CD4-positive, alpha-beta memory T cell (primary cell): Measurements from ENCODE around the gene GABRB2. TPM values are rescaled to one million over a fixed set of nuclear protein-coding genes. Genes with fewer than 3 reads are reported as not detected.
"Not testable (repeated sequence)": the region's sequence is repeated elsewhere in the genome, so short reads cannot be mapped to it uniquely, and the experiment has no call there.

ENCODE experiments used
- CTCF ChIA-PET: fragments of 350-600 bp; sonication (Branson Sonifier 250); formaldehyde crosslinking; loops from one replicate; lab custom pipeline; 2021; ENCODE audit warnings: inconsistent platforms; ENCODE audit not compliant: partially characterized antibody; lab: Charles Lee
- POLR2A ChIA-PET: fragments of 350-600 bp; sonication (Branson Sonifier 250); formaldehyde crosslinking; loops from one replicate; lab custom pipeline; 2021; ENCODE audit not compliant: partially characterized antibody; lab: Charles Lee
- DNase-seq, 5 donors: peaks; one replicate each; pipeline versions ENCODE4 v3.0.0 to v3.0.0-alpha.2; 2020 to 2022; ENCODE audit warnings: mixed read lengths in 1 of 5
- H3K27ac ChIP-seq: one replicate; pipeline ENCODE4 v1.7.0; 2013; ENCODE audit warnings: low read depth, low read length
- H3K27me3 ChIP-seq: 2 replicates; pipeline ENCODE4 v1.7.0; 2013; ENCODE audit warnings: mild to moderate bottlenecking, low read length, moderate library complexity; ENCODE audit not compliant: insufficient read depth
- H3K36me3 ChIP-seq: 2 replicates; pipeline ENCODE4 v1.7.0; 2013; ENCODE audit warnings: mild to moderate bottlenecking, low read length, moderate library complexity; ENCODE audit not compliant: insufficient read depth
- H3K4me1 ChIP-seq: 2 replicates; pipeline ENCODE4 v1.7.0; 2013; ENCODE audit warnings: mild to moderate bottlenecking, low read length, moderate library complexity; ENCODE audit not compliant: insufficient read depth
- H3K4me3 ChIP-seq, 2 donors: one replicate each; pipeline ENCODE4 v1.7.0; 2013; ENCODE audit warnings: low read length in 2 of 2, mild to moderate bottlenecking in 1 of 2
- H3K9me3 ChIP-seq, 2 donors: one replicate each; pipeline ENCODE4 v1.7.0; 2013; ENCODE audit warnings: low read length in 2 of 2, control low read depth in 1 of 2; ENCODE audit not compliant: control insufficient read depth in 1 of 2
- H3K27ac Mint-ChIP-seq, 7 donors: one replicate each; pipeline ENCODE4 v1.8.0; 2020 to 2021; ENCODE audit warnings: mixed read lengths in 7 of 7, mild to moderate bottlenecking in 6 of 7, inconsistent platforms in 3 of 7, moderate library complexity in 3 of 7
- H3K27me3 Mint-ChIP-seq, 2 donors: one replicate each; pipeline ENCODE4 v1.8.0; 2020 to 2021; ENCODE audit warnings: mixed read lengths in 2 of 2
- H3K36me3 Mint-ChIP-seq, 2 donors: one replicate each; pipeline ENCODE4 v1.8.0; 2020 to 2021; ENCODE audit warnings: mixed read lengths in 2 of 2, inconsistent platforms in 1 of 2, mild to moderate bottlenecking in 1 of 2
- H3K4me1 Mint-ChIP-seq, 4 donors: one replicate each; pipeline ENCODE4 v1.8.0; 2020 to 2021; ENCODE audit warnings: mixed read lengths in 4 of 4, mild to moderate bottlenecking in 1 of 4
- H3K4me3 Mint-ChIP-seq, 8 donors: one replicate each; pipeline ENCODE4 v1.8.0; 2020 to 2021; ENCODE audit warnings: mixed read lengths in 8 of 8, mild to moderate bottlenecking in 7 of 8, moderate library complexity in 6 of 8, inconsistent platforms in 3 of 8
- H3K9me3 Mint-ChIP-seq, 8 donors: one replicate each; pipeline ENCODE4 v1.8.0; 2020 to 2021; ENCODE audit warnings: mixed read lengths in 8 of 8, mild to moderate bottlenecking in 5 of 8, inconsistent platforms in 3 of 8, moderate library complexity in 1 of 8
- intact Hi-C: fragments of 100-400 bp; cut with micrococcal nuclease; formaldehyde crosslinking; loops from one replicate; pipeline ENCODE4 v1.15.1; 2023
- polyA plus RNA-seq, 2 donors: library from polyadenylated mRNA; unstranded; fragments of 300-500 nt; fragmentation: Illumina TruSeq; gene quantifications; one replicate each; pipeline ENCODE4 v1.2.3, GENCODE V29; 2021
- total RNA-seq, 2 experiments: library from RNA; stranded (reverse); gene quantifications; one replicate each; pipeline ENCODE4 v1.2.3, GENCODE V29; 2021

Gene GABRB2
- total and polyA plus RNA-seq, 4 experiments from 2014 or later = not detected

DNA sequence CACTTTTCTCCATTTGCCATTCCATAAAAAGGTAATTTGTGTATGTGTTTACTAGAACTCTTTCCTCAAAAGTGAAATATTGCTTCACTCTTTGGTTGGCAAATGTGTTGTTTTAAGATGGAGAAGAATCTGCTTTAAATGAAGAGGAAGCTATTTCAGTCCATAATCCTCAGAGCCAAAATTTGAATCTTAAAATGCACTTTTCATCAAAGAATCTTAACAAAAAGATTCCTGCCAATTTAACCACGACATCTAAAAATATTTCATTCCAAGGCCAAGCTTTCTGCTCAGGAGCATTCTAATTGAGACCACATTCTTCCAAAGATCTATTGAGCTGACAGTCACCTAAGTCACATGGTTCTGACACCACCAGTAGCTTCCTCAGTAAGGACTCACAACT, 7.5 kb downstream of the GABRB2 start:
- H3K4me1 ChIP-seq = no peaks in the 10 kb centered on the region

DNA sequence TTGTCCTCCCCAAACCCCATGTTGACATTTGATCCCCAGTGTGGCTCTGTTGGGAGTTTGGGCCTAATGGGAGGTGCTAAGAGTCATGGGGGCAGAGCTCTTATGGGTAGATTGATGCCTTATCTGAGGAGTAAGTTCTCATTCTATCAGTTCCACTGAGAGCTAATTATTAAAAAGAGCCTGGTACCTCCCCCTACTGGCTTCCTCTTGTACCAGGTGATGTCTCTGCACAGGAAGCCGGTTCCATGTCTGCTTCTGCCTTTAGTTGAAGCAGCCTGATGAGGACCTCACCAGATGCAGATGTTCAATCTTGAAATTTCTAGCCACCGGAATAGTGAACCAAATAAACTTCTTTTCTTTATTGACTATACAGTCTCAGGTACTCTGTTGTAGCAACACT, 10.8 kb downstream of the GABRB2 start:
- Histone ChIP-seq H3K36me3 (no peaks in the 10 kb centered on the region), H3K27me3 (no peaks in the 10 kb centered on the region), H3K4me1 (no peaks in the 10 kb centered on the region), H3K27ac (no peak overlapping the region), H3K4me3 (no peak overlapping the region), H3K9me3 (no peaks in the 10 kb centered on the region)
- ChIA-PET CTCF (interaction anchor here (1.7 kb wide), 1 partner anchor 9 kb away, joined by 6 read pairs; no protein-coding TSS in a partner anchor), POLR2A (no interaction called here)
- H3K27ac Mint-ChIP-seq = no peak overlapping the region
- peaks cover 0 to 9% (median 5%) of the 10 kb centered on the region in 8 donors for H3K9me3 Mint-ChIP-seq
- no peak for DNase-seq
- intact Hi-C loops = no loop called here
- H3K4me1 Mint-ChIP-seq = no peaks in the 10 kb centered on the region
- peaks cover 0 to 1% of the 10 kb centered on the region in 2 donors for H3K27me3 Mint-ChIP-seq
- H3K36me3 Mint-ChIP-seq = no peaks in the 10 kb centered on the region
- no peak overlapping the region for H3K4me3 Mint-ChIP-seq

More for the DNA sequence above, 7.5 kb downstream of the GABRB2 start:
- Histone ChIP-seq H3K9me3 (no peaks in the 10 kb centered on the region), H3K27ac (no peak overlapping the region), H3K4me3 (no peak overlapping the region), H3K27me3 (no peaks in the 10 kb centered on the region), H3K36me3 (no peaks in the 10 kb centered on the region)
- H3K27me3 Mint-ChIP-seq = peaks cover 5 to 7% of the 10 kb centered on the region in 2 donors
- POLR2A ChIA-PET = no interaction called here
- intact Hi-C loops = no loop called here
- H3K4me3 Mint-ChIP-seq = no peak overlapping the region
- H3K4me1 Mint-ChIP-seq = no peaks in the 10 kb centered on the region
- H3K27ac Mint-ChIP-seq = no peak overlapping the region
- CTCF ChIA-PET = no interaction called here
- DNase-seq = no peak
- H3K36me3 Mint-ChIP-seq = no peaks in the 10 kb centered on the region
- peaks cover 0 to 12% (median 7%) of the 10 kb centered on the region in 8 donors for H3K9me3 Mint-ChIP-seq

DNA sequence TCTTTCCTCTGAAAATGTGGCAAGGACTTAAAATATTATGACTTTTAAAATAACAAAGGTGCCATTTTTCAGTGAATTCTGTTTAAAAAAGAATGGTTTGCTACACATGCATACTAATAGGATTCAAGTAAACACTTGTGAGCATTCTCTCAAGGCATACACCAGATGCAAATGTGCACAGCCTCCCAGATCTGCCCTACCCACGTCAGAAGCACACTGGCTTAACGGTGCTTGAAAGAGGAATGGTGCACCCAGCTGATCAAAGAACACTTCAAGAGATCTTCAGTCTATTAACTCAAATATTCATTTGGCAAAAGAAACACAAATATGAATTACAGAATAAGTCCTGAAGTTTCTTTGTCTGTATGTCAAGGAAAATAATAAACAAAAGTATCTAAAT, 15.8 kb downstream of the GABRB2 start:
- no peaks in the 10 kb centered on the region for H3K4me1 Mint-ChIP-seq
- intact Hi-C loops = no loop called here

DNA sequence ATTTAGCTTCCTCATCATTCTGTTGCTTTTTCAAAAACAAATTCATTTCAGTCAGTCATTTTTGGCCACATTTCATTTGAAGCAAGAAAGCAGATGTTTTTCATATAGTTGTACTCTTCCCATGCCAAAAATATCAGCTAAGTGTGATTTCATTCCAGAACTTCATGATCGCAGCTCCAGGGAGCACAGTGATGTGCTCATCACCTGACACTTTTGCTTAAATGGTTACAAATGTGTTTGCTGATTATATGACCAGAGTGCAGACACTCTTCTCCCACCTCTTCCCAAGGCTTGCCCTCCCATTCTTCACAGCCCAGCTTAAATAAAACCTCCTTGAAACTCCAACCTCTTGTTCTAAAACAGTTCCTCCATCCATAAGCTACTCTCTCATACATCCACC, 32.6 kb downstream of the GABRB2 start:
- Histone ChIP-seq H3K4me1 (no peaks in the 10 kb centered on the region), H3K4me3 (no peak overlapping the region), H3K9me3 (no peaks in the 10 kb centered on the region), H3K27ac (no peak overlapping the region), H3K27me3 (no peaks in the 10 kb centered on the region), H3K36me3 (no peaks in the 10 kb centered on the region)
- no peaks in the 10 kb centered on the region for H3K36me3 Mint-ChIP-seq
- H3K9me3 Mint-ChIP-seq = peaks cover 2 to 12% (median 5%) of the 10 kb centered on the region in 8 donors
- no peaks in the 10 kb centered on the region for H3K27me3 Mint-ChIP-seq
- POLR2A ChIA-PET = no interaction called here
- no peak overlapping the region for H3K4me3 Mint-ChIP-seq
- CTCF ChIA-PET = no interaction called here
- no peak for DNase-seq
- no peak overlapping the region for H3K27ac Mint-ChIP-seq
- no peaks in the 10 kb centered on the region for H3K4me1 Mint-ChIP-seq
- intact Hi-C loops = no loop called here

More for the DNA sequence above, 15.8 kb downstream of the GABRB2 start:
- CTCF ChIA-PET = no interaction called here
- Histone ChIP-seq H3K4me1 (no peaks in the 10 kb centered on the region), H3K4me3 (no peak overlapping the region), H3K27ac (no peak overlapping the region), H3K9me3 (no peaks in the 10 kb centered on the region), H3K36me3 (no peaks in the 10 kb centered on the region), H3K27me3 (no peaks in the 10 kb centered on the region)
- Mint-ChIP-seq H3K36me3 (no peaks in the 10 kb centered on the region), H3K9me3 (peaks cover 0 to 4% (median under 1%) of the 10 kb centered on the region in 8 donors), H3K4me3 (no peak overlapping the region), H3K27me3 (peaks cover 0 to 1% of the 10 kb centered on the region in 2 donors), H3K27ac (no peak overlapping the region)
- no peak for DNase-seq
- POLR2A ChIA-PET = no interaction called here

DNA sequence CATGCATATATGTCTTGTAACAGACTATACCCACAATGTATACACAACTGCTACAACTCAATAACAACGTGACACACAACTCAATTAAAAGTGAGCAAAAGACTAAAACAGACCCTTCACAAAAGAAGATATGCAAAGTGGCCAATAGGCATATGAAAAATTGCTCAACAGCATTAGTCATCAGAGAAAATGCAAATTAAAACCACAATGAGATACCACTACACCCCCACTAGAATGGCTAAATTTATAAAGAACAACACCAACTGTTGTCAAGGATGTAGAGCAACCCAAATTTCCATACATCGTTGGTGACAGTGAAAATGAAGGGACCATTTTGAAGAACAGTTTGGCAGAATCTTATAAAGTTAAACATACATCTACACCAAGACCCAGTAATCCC, 38.9 kb downstream of the GABRB2 start:
- H3K4me1 Mint-ChIP-seq = no peaks in the 10 kb centered on the region
- DNase-seq = no peak
- ChIA-PET POLR2A (no interaction called here), CTCF (no interaction called here)
- peaks cover 0 to 6% (median 2%) of the 10 kb centered on the region in 8 donors for H3K9me3 Mint-ChIP-seq
- Histone ChIP-seq H3K36me3 (no peaks in the 10 kb centered on the region), H3K4me3 (no peak overlapping the region), H3K27ac (no peak overlapping the region), H3K9me3 (no peaks in the 10 kb centered on the region), H3K27me3 (no peaks in the 10 kb centered on the region), H3K4me1 (no peaks in the 10 kb centered on the region)
- no peak overlapping the region for H3K27ac Mint-ChIP-seq
- intact Hi-C loops = no loop called here
- no peaks in the 10 kb centered on the region for H3K27me3 Mint-ChIP-seq
- no peak overlapping the region for H3K4me3 Mint-ChIP-seq
- H3K36me3 Mint-ChIP-seq = no peaks in the 10 kb centered on the region

DNA sequence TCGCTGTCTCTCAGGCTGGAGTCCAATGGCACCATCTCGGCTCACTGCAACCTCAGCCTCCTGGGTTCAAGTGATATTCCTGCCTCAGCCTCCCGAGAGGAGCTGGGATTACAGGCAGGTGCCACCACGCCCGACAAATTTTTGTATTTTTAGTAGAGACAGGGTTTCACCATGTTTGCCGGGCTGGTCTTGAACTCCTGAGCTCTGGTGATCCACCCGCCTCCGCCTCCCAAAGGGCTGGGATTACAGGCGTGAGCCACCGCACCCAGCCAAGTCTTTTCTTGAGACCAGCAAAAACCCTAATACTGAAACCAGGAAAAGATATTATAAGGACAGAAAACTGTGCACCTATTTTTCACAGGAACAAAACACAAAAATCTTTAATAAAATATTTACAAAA, 41.4 kb downstream of the GABRB2 start:
- H3K36me3 ChIP-seq, H3K9me3 ChIP-seq, H3K27me3 ChIP-seq, H3K4me3 ChIP-seq, POLR2A ChIA-PET, H3K27me3 Mint-ChIP-seq, DNase-seq, H3K4me3 Mint-ChIP-seq, H3K27ac ChIP-seq, H3K9me3 Mint-ChIP-seq, CTCF ChIA-PET, H3K4me1 Mint-ChIP-seq, H3K27ac Mint-ChIP-seq, H3K4me1 ChIP-seq, H3K36me3 Mint-ChIP-seq, intact Hi-C loops: not testable (repeated sequence)

DNA sequence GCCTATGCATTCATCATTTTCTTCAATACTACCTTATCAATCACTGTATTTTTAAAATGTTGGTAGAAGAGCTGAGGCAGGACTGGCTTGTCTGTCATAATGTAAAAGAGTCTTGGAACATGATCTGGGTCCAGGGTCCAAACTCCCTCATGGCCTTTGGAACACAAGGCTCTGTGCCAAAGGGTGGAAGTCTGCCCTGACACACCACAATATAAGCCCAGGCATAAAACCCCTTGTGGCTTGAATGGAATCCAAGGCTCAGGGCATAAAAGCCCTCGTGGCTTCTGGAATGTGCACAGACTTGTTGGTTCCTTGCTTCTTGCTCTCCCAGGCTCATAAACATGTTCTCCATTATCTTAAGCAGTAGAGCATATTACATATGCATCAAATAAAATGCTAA, 48.0 kb downstream of the GABRB2 start:
- POLR2A ChIA-PET = no interaction called here
- Mint-ChIP-seq H3K27ac (no peak overlapping the region), H3K36me3 (no peaks in the 10 kb centered on the region), H3K4me3 (no peak overlapping the region), H3K4me1 (no peaks in the 10 kb centered on the region), H3K9me3 (peaks cover 0 to 18% (median 5%) of the 10 kb centered on the region in 8 donors), H3K27me3 (no peaks in the 10 kb centered on the region)
- DNase-seq = no peak
- no peaks in the 10 kb centered on the region for H3K4me1 ChIP-seq
- intact Hi-C loops = no loop called here
- no peak overlapping the region for H3K27ac ChIP-seq
- no peak overlapping the region for H3K4me3 ChIP-seq
- H3K36me3 ChIP-seq = no peaks in the 10 kb centered on the region
- no peaks in the 10 kb centered on the region for H3K27me3 ChIP-seq
- no peaks in the 10 kb centered on the region for H3K9me3 ChIP-seq
- CTCF ChIA-PET = no interaction called here

DNA sequence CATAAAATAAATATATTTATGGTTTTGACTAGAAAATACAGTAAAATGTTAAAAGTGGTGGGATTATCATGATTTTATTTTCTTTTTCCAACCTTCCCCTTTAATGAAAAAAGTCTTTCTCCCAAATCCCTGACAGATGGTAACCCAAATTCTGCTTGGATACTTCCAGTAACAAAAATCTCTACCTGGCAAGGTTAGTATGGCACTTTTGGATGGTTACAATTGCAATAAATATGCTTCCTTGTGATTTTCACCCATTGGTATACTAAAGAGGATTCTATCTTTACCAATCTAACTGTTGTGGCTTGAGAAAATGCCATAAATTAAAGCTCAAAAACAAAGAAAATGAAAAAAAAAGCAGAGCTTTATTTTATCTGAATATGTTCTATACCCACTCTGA, 62.8 kb downstream of the GABRB2 start:
- Histone ChIP-seq H3K9me3 (no peaks in the 10 kb centered on the region), H3K27ac (no peak overlapping the region), H3K36me3 (no peaks in the 10 kb centered on the region), H3K27me3 (no peaks in the 10 kb centered on the region), H3K4me1 (no peaks in the 10 kb centered on the region), H3K4me3 (no peak overlapping the region)
- Mint-ChIP-seq H3K4me3 (no peak overlapping the region), H3K27ac (no peak overlapping the region), H3K36me3 (no peaks in the 10 kb centered on the region), H3K9me3 (peaks cover 0 to 10% (median 2%) of the 10 kb centered on the region in 8 donors), H3K27me3 (no peaks in the 10 kb centered on the region), H3K4me1 (no peaks in the 10 kb centered on the region)
- intact Hi-C loops = no loop called here
- ChIA-PET POLR2A (no interaction called here), CTCF (no interaction called here)
- no peak for DNase-seq
